Measurements from ENCODE around the gene TSPEAR. TPM values are rescaled to one million over a fixed set of nuclear protein-coding genes. Genes with fewer than 3 reads are reported as not detected.

The TSPEAR gene
- total RNA-seq, 1 donor: not detected

DNA sequence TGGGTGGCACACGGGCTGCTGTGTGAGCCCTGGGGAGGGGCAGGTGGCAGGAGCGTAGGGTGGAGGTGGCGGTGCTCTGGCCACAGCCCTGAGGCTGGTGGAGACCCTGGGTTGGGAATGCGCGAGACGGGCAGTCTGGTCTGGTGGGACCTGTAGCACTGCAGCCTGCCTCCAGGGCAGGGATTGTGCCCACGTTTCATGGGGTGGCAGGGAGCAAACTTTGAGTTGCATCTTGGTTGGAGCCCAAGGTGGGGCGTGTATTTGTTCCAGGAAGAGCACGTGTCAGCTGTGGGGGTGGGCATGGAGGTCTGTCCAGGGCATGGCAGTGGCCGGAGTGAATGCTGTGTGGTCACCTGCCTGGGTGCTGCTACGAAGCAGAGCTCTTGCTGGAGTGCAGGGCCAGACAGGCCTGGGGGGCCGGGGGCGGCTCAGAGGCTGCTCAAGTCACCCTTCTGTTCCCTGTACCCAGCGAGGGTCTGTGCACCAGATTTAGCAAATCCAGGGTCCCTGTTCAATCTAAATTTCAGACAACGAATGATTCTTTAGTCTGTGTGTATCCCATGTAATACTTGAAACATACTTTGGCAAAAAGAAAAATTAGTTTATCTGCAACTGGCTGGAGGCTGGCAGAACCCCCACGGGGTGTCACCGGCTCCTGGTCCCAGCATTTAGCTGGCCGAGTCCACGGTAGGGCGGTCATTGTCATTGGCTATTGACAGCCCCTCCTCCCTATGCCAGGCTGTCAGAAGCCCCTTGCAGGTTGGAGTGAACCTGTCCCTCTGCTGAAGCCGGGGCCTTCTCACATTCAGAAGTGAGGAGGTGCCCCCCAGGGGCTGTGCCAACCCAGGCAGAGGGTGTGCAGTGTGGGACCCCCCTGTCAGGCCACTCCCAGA lies 198.6 kb downstream of the TSPEAR start:
- peaks cover 10% of the 10 kb centered on the region for H3K4me1 ChIP-seq (ENCODE audit: insufficient read depth, low read length)
- H3K27me3 ChIP-seq (ENCODE audit: insufficient read depth, low read length): no peaks in the 10 kb centered on the region
- H3K4me3 ChIP-seq (ENCODE audit: low read length): no peak overlapping the region
- H3K9me3 ChIP-seq (ENCODE audit: low read depth, low read length): no peaks in the 10 kb centered on the region

DNA sequence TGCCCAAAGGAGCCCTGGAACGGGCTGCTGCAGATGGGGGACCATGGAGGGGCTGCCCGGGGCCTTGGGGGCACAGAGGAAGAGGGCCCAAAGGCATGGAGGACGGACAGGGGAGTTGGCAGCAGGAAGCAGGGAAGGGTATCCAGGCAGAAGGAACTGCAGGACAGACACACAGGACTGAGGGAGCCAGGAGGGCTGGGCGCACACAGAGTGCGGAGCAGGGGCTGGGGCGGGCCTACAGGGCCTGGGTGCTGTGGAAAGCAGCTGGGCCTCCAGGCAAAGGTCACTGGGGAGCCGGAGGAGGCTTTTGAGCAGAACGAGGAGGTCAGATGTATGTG lies 199.5 kb downstream of the TSPEAR start:
- H3K4me3 ChIP-seq (ENCODE audit: low read length): no peak overlapping the region
- no peaks in the 10 kb centered on the region for H3K9me3 ChIP-seq (ENCODE audit: low read depth, low read length)
- H3K27me3 ChIP-seq (ENCODE audit: insufficient read depth, low read length): no peaks in the 10 kb centered on the region
- H3K4me1 ChIP-seq (ENCODE audit: insufficient read depth, low read length): peaks cover 10% of the 10 kb centered on the region

DNA sequence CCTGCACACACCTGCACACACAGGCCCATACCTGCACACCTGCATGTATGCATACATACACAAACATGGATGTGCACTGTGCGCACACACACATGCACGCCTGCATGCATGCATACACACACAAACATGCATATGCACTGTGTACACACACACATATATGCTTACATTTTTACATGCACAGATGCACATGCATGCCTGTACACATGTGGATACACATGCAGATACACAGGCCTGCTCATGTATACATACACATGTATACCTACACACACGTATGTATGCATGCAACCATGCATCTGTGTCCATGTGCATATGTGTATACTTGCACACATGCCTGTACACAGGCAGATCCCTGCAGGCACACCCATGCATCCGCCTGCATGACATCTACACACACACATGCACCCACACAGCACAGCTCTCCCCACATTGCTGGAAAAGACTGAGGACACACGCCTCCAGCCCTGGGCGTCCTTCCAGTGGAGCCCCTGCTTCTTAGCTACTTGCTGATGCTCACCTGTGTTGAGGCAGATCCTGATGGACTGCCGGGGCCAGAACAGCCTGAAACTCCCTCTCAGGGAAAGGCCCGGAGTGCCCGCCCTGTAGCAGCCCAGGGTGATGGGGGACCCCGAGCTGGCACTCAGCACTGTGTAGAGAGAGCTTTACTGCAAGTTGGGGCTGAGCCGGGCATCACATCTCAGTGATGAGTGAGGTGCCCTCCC lies 200.0 kb downstream of the TSPEAR start:
- Histone ChIP-seq H3K4me1 (ENCODE audit: insufficient read depth, low read length) (peaks cover 10% of the 10 kb centered on the region), H3K27me3 (ENCODE audit: insufficient read depth, low read length) (no peaks in the 10 kb centered on the region), H3K9me3 (ENCODE audit: low read depth, low read length) (no peaks in the 10 kb centered on the region), H3K4me3 (ENCODE audit: low read length) (no peak overlapping the region)

DNA sequence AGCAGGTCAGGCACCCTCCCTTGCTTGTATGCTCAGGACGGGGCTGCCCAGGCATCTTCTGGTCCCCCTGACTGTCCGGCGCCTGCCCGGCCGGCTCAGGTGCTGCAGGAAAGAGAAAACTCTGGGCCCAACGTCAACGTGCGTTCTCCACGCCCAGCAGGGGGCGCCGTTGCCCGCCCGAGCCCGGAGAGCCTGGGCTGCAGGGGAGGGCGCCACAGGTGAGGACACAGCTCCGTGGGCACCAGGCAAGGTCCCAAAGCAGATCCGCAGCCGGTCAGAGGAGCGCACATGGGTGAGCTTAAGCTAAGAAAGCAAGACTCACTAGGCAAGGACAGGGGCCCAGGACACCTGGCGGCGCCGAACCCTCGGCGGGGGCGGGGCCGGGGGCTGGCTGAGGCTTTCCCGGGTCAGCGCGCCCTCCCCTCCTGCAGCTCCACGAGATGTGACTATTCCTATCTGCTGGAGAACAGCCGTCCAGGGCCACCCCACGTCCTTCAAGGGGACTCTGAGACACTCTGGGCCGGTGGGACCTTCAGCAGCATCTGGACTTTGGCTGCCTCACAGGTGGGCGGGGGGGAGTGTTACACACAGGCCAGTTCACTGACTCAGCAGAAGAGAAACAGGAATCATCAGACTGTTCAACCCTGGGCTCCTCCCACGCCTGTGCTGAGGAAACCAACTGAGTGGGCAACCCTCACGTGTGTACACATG lies 200.7 kb downstream of the TSPEAR start:
- H3K4me3 ChIP-seq (ENCODE audit: low read length): peak overlapping the region; percentile 15
- H3K9me3 ChIP-seq (ENCODE audit: low read depth, low read length): no peaks in the 10 kb centered on the region
- peaks cover 10% of the 10 kb centered on the region for H3K4me1 ChIP-seq (ENCODE audit: insufficient read depth, low read length)
- H3K27me3 ChIP-seq (ENCODE audit: insufficient read depth, low read length): no peaks in the 10 kb centered on the region

DNA sequence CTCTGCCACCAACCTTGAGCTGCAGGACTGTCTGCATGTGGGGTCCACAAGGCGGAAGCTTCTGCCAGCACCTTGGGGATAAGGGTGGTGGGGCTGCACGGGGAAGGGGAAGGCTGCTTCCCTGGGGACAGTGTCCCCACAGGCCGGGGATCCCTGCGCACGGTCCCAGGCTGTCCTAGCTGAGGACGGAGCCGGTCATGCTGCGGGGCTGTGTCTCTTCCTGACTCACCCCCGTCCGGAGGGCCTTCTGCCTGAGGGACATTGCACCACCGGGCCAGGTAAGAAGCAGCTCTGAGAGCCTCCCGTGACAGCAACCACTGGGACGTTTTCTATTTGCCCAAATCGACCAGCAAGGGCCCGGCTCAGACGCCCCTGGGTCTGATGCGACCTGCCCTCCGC lies 201.3 kb downstream of the TSPEAR start:
- Histone ChIP-seq H3K9me3 (ENCODE audit: low read depth, low read length) (no peaks in the 10 kb centered on the region), H3K4me1 (ENCODE audit: insufficient read depth, low read length) (peaks cover 10% of the 10 kb centered on the region), H3K27me3 (ENCODE audit: insufficient read depth, low read length) (no peaks in the 10 kb centered on the region), H3K4me3 (ENCODE audit: low read length) (no peak overlapping the region)

DNA sequence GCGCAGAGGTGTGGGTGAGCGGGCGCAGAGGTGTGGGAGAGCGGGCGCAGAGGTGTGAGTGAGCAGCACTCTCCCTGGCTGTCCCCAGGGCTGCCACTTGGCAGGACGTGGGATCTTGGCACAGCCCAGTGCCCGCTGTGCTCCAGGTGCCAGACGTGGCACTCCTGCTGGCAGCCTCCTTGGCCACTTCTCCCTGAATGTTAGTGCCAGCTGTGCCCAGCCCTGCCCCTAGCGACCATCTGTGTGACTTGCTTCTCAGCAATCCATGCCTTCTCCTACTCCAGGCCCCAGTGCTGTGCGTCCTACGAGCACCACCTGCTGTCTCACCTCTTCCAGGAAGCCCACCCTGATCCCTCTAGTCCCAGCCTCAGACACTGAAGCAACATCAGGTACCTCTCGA lies 201.8 kb downstream of the TSPEAR start:
- H3K4me1 ChIP-seq (ENCODE audit: insufficient read depth, low read length): peaks cover 10% of the 10 kb centered on the region
- no peak overlapping the region for H3K4me3 ChIP-seq (ENCODE audit: low read length)
- H3K27me3 ChIP-seq (ENCODE audit: insufficient read depth, low read length): no peaks in the 10 kb centered on the region
- no peaks in the 10 kb centered on the region for H3K9me3 ChIP-seq (ENCODE audit: low read depth, low read length)

DNA sequence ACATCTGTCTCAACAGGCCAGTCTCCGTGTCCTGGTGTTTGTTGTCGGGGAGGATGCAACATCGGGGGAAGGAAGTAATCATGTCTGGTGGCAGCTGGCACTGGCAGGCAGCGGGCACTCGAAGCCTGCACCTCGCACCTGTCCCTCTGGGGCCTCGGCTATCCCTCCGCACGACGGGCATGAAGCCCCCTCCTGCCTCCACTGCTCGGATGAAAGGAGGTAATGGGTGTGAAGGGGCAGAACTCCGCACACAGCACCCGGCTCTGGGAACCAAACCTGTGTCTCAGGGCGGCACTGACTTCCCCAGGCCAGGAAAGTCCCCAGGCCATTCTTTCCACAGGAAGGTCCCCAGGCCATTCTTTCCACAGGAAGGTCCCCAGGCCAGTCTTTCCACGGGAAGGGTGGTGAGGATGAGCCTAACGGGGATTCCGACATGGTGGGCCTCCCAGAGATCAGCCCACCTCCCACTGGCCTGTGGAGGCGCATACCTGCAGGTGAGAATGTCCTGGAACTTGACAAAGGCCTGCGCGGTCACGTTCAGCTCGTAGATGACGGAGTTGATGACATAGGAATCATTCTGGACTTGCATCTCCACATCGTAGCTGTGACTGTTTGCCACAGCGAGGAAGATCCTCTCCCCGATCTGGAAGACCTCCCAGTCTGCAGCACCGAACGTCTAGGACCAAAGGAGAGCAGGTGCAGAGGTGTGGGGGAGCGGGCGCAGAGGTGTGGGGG lies 202.5 kb downstream of the TSPEAR start:
- no peaks in the 10 kb centered on the region for H3K27me3 ChIP-seq (ENCODE audit: insufficient read depth, low read length)
- H3K9me3 ChIP-seq (ENCODE audit: low read depth, low read length): no peaks in the 10 kb centered on the region
- H3K4me1 ChIP-seq (ENCODE audit: insufficient read depth, low read length): peaks cover 14% of the 10 kb centered on the region
- H3K4me3 ChIP-seq (ENCODE audit: low read length): no peak overlapping the region

DNA sequence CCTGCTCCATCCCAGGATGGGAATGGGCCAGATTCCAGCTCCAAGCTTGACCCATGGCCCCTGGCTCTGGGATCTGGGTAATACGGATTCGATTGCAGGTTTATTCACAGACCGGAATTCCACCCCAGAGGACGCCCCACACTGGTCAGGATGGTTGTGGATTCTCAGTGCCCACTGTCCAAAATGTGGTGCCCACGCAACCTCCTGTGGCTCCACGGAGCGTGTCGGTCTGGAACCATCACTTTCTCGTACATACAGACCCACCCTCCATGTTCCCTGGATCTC lies 203.0 kb downstream of the TSPEAR start:
- H3K4me1 ChIP-seq (ENCODE audit: insufficient read depth, low read length): peaks cover 14% of the 10 kb centered on the region
- no peak overlapping the region for H3K4me3 ChIP-seq (ENCODE audit: low read length)
- no peaks in the 10 kb centered on the region for H3K9me3 ChIP-seq (ENCODE audit: low read depth, low read length)
- no peaks in the 10 kb centered on the region for H3K27me3 ChIP-seq (ENCODE audit: insufficient read depth, low read length)

DNA sequence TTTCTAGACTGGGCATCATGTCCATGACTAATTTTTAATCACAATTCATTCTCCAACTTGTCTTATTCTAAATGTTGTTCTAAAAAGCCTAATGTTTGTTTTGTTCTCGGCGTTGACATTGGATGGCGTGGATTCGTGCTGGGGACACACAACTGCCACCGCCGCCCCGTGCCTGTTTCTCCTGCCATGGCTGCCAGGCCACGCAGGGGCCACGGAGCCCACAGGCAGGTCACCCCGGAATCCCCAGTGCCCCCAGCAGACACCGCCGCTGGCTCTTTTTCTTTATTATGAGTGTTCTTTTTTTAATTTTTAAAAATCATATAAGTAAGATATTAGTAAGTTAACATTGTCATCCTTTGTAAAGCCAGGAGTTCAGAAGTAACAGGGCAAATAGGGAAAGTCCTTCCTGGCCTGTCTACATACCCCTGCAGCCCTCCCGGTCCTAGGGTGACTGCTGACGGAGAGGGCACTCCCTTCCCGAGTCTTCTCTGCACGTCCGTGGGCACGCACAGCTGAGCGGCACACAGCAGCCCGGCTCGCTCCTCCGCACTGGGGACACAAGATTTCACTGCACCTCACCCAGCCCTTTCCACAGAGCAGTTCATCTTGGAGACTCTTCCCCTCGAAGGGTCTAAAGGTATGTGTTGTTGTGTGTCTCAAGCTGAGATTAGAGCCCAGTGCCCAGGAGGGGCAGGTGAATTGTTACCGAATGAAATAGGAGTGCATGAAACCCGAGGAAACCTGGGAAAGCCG lies 203.5 kb downstream of the TSPEAR start:
- no peak overlapping the region for H3K4me3 ChIP-seq (ENCODE audit: low read length)
- no peaks in the 10 kb centered on the region for H3K9me3 ChIP-seq (ENCODE audit: low read depth, low read length)
- no peaks in the 10 kb centered on the region for H3K27me3 ChIP-seq (ENCODE audit: insufficient read depth, low read length)
- peaks cover 14% of the 10 kb centered on the region for H3K4me1 ChIP-seq (ENCODE audit: insufficient read depth, low read length)

DNA sequence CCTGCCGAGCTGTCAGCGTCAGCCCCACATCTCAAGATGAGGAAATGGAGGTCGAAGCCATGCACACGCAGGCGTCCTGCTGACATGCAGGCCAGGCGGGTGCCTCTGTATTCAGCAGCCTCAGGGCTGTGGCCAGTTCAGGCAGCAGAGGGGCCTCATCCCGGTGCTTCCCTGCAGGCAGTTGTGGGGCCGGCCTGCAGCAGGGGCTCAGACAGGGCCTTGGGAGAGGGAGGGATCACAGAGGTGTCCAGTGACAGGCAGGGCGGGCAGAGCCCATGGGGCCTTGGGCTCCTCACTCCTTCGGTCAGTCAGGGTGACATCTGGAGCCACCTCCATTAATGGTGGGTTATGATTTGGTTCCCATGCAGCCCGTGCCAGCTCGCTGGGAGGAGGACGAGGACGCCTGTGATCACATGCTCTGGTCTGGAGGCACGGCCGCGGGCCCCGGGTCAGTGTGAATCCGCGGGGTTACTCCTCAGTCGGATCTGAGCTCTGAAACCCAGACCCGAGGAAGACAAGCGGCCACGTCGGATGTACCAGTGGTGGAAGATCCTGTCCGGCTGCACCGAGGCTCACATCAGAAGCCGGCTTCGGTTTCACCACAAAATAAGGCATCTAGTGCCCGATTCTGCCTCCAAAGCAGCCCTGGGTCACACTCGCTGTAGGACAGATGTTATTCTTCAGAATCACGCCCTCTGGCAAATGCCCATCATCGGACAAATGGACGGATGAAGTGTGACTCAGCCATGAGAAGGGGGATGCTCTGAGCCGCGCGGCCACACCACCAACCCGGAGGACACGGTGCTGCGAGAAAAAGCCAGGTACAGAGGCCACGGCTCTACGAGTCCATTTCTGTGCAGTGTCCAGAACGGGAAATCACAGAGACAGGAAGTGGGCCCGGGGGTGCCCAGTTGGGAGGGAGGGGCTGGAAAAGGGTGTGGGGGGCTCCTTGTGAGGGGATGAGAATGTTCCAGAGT lies 204.8 kb downstream of the TSPEAR start:
- Histone ChIP-seq H3K4me1 (ENCODE audit: insufficient read depth, low read length) (peaks cover 14% of the 10 kb centered on the region), H3K9me3 (ENCODE audit: low read depth, low read length) (no peaks in the 10 kb centered on the region), H3K27me3 (ENCODE audit: insufficient read depth, low read length) (no peaks in the 10 kb centered on the region), H3K4me3 (ENCODE audit: low read length) (no peak overlapping the region)

DNA sequence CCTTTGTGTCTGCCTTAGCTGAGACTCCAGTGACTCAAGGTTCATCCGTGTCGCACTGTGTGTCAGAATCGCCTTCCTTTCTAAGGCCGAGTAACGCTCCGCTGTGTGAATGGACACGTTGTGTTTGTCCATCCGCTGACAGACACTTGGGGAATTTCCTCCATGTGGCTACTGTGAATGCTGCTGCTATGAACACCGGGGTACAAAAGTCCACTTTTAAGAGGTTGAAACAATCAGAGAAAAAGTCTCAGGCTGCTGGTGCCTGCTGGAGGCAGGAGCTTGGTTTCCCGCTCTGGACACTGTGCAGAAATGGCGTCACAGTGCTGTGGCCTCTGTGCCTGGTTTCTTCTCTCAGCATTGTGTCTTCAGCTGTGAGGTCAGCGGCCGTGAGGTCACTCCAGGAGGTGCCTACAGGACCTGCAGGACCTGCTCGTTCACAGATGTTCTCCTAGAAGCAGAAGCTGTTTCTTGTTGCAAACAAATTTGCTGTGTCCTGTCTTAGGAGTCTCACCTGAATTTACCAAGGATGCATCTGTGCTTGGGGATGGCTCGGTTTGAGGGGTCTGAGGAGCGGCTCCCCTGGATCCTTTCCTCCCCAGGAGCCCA lies 205.6 kb downstream of the TSPEAR start:
- no peaks in the 10 kb centered on the region for H3K9me3 ChIP-seq (ENCODE audit: low read depth, low read length)
- no peaks in the 10 kb centered on the region for H3K27me3 ChIP-seq (ENCODE audit: insufficient read depth, low read length)
- H3K4me1 ChIP-seq (ENCODE audit: insufficient read depth, low read length): peaks cover 12% of the 10 kb centered on the region
- H3K4me3 ChIP-seq (ENCODE audit: low read length): no peak overlapping the region

DNA sequence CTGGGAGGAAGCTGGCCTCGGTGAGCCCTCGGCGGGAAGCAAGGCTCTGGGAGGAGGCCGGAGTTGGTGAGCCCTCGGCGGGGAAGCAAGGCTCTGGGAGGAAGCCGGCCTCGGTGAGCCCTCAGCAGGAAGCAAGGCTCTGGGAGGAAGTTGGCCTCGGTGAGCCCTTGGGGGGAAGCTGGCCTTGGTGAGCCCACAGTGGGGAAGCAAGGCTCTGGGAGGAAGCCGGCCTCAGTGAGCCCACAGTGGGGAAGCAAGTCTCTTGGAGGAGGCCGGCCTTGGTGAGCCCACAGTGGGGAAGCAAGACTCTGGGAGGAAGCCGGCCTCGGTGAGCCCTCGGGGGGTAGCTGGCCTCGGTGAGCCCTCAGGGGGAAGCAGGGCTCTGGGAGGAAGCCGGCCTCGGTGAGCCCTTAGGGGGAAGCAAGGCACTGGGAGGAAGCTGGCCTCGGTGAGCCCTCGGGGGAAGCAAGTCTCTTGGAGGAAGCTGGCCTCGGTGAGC lies 207.4 kb downstream of the TSPEAR start:
- H3K4me3 ChIP-seq (ENCODE audit: low read length): no peak overlapping the region
- no peaks in the 10 kb centered on the region for H3K27me3 ChIP-seq (ENCODE audit: insufficient read depth, low read length)
- peaks cover 5% of the 10 kb centered on the region for H3K4me1 ChIP-seq (ENCODE audit: insufficient read depth, low read length)
- no peaks in the 10 kb centered on the region for H3K9me3 ChIP-seq (ENCODE audit: low read depth, low read length)
